ENCODE data around the gene FBXL20.

FBXL20 gene

DNA sequence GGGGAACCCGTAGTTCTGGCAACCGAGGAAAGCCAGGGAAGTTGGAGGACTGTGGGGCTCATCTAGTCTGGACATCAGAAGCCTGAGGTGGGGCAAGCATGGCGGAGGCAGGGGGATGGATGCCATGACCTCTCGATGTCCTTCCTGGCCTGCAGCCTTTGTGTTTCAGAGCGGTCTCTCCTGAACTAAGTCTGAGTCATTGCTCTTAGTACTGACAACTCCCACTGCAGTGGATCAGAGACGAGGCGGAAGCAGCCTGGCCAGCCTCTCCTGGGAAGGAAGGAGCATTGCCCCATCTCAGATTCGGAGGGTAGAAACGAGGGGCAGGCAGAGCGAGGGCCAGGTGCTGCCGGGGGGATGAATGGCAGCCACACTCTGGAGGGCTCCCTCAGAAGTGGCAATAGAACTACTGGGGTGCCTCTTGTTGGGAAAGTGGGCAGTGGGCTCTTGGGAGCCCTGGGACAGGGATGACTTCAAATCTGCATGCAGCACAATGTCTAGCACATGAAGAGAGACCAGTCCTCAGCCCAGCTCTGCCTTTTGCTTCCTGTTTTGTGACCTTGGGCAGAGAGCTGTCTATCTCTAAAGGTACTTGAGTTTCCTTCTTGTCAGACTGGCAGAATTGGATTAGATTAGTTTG is 172.0 kb downstream of the FBXL20 start:
- in situ Hi-C loops (cut with MboI; ENCODE audit: low sequenced_read_pairs): no loop called here

DNA sequence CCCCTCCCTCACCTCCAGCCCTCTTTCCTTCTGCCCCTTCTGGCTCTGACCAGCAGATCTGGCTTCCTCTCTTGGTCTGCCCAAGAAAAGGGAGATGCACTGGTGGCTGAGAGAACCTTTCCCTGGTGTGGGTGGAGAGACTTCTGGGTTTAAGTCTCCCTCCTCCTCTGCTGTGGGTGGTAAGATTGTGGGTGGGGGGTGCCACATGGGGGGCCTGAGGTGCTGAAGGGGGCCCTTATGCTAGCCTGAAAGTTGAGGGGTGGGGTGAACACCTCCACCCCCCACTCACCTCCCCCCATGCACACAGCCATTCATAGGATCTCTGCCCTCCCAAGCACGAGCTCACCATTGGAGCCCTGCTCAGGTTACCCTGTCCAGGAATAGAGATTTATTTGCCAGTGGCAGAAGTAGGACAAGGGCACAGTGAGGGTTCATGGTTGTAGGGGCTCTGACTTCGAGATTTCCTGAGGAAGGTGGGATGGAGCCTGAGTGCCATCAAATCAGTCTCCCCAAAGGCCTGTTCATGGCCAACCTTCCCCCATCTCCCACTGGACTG is 174.0 kb downstream of the FBXL20 start:
- in situ Hi-C loops (cut with MboI; ENCODE audit: low sequenced_read_pairs): no loop called here

DNA sequence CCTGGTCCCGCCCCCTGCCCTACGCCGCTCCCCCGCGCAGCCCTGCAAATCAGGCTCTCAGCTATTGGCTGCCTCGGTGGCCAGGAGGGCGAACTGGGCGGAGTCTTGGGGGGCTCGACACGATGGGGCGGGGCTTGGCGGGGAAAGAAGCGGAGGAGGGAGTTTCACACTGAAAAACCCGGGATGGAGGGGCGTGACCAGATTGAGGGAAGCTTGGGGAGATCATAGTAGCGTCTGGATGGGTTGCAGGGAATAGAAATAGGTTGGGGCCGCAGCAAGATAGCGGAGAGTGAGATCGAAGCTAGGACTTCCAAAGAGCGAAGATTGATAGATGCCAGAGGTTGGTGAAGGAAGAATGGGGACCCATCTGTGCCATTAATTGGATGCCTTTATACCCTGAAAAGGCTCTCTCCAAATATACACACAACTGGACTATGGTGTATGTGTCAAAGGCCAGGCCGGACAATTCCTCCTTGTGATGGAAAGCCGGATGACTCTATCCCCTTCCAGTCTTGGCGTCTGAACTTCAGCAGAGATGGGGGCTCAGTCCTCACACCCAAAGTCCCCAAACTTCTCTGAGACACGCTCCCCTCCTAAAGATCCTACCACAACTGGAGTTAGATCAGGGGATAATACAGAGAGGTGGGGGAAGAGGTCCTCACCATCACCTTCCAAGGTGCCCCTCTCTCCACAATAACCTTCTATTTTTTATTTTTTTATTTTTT is 175.3 kb downstream of the FBXL20 start:
- in situ Hi-C loops (cut with MboI; ENCODE audit: low sequenced_read_pairs): no loop called here

DNA sequence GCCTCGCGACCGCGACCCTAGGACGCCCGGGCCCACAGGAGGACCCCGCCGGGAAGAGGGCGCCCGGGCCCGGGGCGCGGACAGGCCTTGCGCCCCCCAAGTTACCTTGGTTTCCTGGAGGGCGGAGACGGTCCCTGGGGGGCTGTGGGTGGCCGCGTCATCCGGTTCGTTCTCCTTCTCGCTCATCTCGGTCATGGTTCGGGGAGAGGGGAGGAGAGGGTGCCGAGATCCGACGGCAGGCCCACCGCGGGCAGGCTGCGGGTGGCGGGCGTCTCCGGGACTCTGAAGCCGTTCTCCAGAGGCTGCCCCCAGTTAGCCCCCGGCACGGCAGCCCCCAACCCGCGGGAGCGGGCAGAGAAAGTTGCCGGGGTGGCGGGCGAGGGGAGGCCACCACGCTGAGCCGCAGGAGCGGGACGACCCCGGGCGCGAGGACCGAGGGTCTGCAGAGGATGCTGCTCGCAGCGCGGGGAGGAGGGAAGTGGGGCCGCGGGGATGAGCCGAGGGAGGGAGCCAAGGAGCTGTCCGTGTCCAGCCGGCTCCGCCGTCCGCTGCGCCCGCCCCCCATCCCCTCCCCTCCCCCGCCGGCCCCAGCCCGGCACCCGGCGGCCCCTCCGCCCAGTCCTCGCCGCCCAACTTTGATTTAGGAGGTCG is 176.0 kb downstream of the FBXL20 start, which contains the start of gene STAC2:
Gene STAC2 (minus strand): TSS at position 638 of the 651 bp plus-strand sequence. CDS start 443 bp downstream, at position 195.
- in situ Hi-C loops (cut with MboI; ENCODE audit: low sequenced_read_pairs): no loop called here

DNA sequence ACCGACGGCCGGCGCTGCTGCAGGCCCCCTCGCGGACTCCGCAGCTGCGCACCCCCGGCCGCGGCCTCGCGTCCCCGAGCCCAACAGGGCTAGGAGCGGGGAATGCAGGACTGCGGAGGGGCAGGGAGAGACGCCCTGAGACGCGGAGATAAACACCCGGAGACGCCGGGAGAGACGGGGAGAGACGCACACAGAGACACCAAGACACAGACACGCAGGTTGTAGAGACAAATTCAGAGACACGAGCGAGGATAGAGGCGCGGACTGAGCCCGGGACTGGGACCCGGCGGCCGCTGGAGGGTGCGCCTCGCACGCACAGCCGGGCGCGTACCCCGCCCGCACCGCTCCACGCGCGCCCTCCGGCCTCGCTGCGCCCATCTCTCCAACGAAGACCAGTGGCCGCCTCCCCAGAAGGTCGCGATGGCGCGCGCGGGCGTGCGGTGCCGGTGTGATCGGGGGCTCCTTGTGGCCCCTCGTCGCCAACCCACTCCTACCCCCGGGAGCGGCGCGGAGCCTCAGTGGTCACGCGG is 176.6 kb downstream of the FBXL20 start:
- in situ Hi-C loops (cut with MboI; ENCODE audit: low sequenced_read_pairs): no loop called here

DNA sequence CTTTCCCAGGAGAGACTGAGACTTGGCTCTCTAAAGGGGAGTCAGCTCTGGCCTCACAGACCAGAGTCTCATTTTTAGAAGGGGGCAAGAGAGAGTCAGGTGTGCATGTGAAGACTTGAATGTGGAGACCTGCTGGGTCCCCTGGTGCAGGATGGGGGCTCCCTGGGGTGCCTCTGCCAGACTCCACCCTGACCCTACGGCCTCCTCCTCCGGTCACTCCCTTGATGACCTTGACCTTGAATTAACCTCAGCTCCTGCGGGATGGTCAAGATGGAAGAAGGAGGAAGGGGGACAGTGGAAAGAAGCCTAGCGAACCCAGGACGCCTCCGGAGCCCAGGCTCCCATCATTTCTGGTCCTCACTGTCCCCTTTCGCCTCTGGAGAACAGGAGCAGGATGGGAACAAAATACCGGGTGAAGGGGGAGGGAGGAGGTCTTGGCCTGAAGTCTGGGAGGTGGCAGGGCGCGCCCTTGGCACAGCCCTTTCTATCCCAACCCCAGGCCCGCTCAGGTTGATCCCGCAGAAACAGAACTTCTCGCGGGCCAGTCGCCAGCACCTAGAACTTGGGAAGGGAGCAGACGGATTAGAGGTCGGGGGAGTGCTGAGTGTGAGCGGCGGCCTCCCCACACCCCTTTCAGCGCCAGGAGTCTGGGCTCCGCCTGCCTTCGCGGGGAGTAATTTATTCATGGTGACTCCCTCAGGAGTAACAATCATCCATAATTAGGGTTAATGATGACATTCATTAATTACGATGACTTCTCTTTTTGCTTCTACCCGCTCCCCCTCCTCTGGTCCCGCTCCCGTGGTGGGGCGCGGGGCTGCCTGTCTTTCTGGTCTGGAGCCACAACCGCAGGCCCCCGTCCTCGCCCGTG is 177.3 kb downstream of the FBXL20 start:
- in situ Hi-C loops (cut with MboI; ENCODE audit: low sequenced_read_pairs): no loop called here

DNA sequence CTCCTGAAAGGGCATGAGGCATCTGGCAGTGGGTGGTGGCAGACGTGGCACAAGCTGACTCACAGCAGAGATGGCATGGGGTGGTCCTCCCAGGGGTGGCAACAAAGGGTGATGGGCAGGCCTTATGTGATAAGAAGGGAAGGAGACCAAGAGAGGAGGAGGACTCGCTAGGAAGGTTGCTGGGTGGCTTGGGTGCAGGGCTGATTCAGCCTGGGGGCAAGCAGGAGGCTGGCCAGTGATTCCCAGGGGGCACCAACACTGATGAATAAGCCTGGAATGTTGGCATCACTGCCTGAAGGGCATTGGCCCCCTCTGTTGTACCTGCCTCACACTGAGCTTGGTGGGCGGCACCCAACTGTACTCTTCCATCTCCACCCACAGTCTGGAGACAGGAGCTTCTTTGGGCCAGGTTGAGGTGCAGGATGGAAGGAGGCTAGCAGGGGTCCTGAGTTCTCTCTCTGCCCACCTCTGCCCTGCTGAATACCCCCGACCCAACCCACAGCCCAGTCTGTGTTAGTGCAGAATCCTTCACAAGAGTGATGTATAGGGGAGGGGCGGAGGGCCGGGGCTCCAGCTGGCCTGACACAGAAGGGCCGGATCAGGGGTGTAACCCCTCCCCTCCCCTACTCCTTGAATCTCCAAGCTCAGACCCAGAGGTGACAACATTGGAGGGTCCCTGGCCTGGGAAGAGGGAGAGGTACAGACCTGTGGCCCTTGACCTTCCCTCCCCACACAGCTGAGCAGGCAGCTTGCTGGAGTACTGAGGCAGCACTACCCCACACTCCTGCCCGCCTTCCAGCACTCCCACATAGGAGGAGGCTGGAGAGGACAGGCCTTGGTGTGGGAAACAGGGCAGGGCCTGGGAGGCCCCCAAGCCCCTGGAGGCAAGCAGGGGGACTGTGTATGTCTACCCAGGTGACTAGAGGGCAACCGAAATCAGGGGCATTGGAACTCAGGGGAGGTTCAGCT is 178.3 kb downstream of the FBXL20 start:
- in situ Hi-C loops (cut with MboI; ENCODE audit: low sequenced_read_pairs): no loop called here

DNA sequence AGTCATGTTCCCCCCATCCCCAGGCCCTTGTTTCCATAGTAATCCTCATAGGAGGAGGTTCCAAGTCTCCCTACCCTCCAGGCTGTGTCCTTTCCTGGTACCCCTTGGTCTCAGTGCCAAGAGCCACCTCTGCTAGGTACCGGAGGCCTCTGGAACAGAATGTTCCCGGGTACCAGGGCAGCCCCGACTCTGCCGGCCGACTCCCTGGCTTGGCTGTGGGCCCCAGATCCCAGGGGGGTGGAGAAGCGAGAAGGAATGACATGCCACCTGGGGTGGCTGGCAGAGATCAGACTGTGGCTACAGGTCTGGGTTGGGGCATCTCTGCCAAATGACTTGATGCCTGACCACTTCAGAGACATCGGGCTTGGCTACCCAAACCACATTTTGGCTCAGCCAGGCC is 179.3 kb downstream of the FBXL20 start:
- in situ Hi-C loops (cut with MboI; ENCODE audit: low sequenced_read_pairs): no loop called here

DNA sequence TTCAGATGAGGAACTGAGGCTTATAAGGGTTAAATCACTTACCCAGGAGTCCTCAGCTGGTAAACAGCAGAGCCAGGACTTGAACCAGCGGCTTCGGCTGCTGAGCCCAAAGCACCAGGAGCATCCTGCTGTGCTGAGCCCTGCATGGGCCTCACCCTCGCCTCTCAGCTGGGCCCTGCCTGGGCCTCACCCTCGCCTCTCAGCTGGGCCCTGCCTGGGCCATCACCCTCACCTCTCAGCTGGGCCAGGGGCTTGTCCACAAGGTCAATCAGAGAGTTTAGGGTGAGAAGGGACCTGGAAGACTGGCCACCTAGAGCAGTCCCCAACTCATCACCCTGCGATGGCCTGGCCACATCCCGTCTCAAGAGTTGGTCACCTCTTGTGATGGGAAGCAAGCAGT is 179.9 kb downstream of the FBXL20 start:
- in situ Hi-C loops (cut with MboI; ENCODE audit: low sequenced_read_pairs): no loop called here

DNA sequence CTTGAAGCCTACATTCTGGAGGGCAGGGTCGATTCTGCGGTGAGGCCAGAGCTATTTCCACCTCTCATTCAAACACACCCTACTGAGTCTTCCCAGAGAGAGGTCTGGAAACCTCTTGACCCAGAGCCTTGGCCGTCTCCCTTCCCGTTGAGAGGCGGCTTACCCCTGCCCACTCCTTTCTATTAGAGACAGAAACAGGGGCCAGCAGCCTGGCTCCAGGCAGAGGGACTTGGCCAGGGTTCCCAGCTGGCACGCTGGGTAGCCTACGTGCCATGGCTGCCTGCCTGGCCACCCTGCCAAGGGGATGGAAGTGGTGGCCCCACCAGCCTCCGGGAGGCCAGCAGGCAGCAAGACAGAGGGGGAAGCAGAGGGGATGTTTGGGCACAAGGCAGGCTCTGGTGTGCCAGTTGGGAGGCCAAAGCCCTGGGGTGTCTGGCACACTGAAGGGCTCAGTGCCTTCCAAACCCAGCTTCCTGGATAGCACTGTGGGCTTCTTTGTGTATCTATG is 181.7 kb downstream of the FBXL20 start:
- in situ Hi-C loops (cut with MboI; ENCODE audit: low sequenced_read_pairs): no loop called here

DNA sequence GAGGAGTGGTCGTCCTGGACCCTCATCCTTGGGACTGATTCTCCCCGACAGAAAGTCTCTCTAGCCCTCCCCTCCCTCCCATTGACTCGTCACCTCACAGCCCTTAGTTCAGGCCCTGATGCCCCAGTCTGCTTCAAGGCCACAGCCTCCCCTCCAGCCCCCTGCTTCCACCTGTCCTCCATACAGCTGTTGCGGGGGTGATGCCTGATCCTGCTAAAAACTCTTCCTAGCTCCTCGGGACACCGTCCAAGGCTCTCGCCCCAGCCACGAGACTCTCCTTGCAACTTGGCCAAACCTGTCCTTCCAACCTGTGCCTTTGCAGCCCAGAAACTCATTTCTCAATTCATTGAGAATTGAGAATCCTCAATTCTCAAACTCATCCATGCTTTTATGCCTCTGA is 182.5 kb downstream of the FBXL20 start:
- in situ Hi-C loops (cut with MboI; ENCODE audit: low sequenced_read_pairs): no loop called here

DNA sequence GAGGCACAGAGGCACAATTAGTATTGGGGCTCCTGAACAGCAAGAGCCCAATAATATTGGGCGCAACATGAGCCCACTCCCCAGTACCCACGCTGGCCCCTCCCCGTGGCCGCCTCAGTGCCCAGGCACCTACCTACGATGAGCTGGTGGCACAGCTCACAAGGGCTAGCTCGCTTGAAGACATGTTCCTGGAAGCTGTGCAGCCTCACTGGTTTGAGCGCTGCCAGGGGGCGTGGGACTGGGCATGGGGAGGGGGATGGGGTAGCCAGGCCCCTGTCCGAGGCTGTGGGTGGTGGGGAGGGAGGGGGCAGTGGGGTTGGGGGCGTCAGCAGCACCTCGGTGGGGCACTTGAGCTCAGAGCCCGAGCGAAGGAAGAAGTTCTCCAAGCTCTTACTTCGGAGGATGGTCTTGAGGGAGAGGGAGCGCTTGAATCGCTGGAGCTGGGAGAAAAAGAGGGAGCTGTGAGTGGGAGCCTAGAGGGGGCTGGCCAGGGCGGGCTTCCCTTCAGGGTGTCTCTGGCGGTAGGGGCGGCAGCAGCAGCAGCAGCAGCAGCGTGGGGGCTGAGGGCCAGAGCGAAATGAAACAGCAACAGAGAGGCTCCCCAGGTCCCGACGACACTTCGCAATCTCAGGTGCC is 183.6 kb downstream of the FBXL20 start:
- in situ Hi-C loops (cut with MboI; ENCODE audit: low sequenced_read_pairs): no loop called here

DNA sequence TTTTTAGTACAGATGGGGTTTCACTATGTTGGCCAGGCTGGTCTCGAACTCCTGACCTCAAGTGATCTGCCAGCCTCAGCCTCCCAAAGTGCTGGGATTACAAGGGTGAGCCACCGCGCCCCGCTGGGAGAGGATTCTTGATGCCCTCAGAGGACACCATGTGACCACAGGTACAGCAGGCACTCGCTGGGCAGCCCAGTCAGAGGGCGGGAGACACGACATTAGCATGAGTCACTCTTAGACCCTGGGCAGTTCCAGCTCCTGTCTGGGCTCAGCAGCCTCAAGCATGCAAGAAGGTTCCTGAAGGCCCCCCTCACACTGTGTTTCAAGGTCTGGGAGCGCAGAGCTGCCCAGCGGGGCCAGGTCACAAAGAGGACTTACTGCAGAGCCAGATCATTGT is 187.6 kb downstream of the FBXL20 start:
- in situ Hi-C loops (cut with MboI; ENCODE audit: low sequenced_read_pairs): no loop called here

DNA sequence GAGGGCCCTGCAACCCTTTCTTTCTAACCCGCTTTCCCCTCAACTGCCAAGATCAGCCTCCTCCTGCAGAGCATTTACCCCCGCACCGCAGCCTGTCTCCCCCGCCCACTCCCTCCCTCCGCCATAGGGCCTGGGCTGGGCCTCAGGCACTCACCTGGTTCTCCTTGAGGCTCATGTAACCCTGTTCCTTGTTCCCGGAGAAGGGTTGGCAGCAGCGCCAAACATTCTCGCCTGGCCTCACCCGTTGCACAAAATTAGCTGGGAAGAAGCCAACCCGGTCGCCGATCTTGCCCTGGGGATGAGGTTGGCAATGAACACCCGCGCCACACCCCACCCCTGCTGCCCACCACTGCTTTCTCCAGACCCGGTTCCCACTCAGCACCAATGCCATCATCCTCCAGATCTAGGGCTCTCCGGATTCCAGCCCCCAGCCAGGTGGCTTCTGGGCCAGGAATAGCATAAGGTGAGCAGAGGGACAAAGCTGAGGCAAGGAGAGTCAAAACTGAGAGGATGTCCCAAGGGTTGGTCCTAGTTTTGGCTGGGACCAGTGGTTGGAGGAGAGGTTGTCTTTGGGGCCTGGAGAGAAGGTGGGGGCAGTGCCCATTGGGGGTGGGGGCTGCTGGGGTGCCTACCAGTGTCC is 188.5 kb downstream of the FBXL20 start:
- in situ Hi-C loops (cut with MboI; ENCODE audit: low sequenced_read_pairs): no loop called here

DNA sequence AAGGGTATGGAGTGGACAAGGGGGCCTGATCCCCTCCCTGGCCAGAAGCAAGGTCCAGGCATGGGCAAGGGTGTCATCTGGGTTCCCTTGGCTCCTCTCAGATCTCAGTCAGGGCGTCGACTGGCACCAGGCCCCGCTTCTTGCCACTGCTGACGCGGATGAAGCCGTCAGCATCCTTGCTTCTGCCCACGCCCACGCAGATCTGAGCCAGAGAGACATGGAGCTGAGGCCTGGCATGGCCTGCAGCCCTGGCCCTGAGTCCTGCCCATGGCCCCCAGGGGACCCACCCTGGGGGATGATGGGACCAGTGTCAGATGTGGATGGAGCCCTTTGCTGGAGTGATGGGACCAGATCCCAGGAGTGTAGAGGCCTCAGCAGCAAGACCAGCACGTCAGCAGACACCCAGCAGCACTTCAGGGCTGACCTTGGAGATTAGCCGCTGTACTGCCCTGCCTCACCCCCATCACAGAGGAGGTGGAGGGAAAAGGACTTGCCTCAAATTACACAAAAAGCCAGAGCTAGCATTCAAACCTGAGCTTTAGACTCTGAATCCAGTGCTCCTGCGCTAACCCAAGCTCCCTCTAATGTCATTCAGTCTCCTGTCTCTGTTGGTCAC is 189.1 kb downstream of the FBXL20 start:
- in situ Hi-C loops (cut with MboI; ENCODE audit: low sequenced_read_pairs): no loop called here

DNA sequence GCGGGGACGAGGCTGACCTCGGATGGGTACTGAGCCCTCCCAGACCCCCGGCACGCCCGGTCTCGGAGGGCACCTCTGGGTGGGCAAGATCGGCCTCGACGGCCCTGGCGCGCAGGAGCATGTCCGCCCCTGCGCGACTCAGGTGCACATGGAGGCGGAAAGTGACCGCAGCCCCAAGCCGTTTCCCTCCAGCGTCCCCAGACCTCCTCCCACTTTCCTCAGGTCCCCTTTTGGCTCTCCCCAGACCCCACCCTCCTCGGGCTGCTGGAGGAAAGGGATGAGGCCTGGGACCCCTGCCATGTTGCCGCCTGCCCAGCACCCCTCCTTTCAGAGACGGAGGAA is 191.4 kb downstream of the FBXL20 start:
- in situ Hi-C loops (cut with MboI; ENCODE audit: low sequenced_read_pairs): no loop called here

DNA sequence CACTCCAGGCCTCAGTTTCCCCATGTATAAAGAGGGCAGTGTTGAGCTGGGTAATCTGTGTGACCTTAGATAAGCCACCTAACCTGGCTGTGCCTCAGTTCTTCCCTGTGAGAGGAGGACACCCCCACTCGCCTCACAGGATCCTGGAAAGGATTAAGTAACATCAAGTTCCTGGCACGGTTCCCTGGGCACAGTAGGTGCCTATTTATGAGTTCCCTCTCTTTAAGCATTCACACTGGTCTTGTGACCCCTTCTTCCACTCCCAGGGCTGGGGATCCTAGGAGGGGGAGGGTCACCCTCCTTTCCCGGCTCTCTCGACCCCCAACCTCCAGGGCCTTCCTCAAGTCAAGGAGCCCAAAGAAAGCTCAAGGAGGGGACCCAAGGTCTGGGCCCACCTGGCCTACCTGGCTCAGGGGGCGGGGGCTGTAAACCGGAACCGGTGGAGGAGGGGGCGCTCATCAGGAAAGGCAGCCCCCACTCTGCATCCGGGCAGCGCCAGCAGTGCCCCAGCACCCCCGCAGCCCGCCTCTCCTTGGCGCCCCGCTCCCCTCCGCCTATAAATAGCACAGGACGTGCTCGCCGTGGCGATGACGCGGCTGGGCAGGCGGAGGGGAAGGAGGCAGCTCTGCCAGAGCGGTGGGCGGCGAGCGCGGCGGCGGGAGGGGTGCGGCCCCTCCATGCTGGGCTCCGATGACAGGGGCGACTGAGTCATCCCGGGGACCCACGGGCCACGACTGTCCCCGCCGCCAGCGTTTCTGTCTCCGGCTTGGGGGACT is 191.9 kb downstream of the FBXL20 start:
- in situ Hi-C loops (cut with MboI; ENCODE audit: low sequenced_read_pairs): no loop called here

All from HL-60/S4 treated with phorbol 12-myristate 13-acetate at 8.2 ng/mL for 4 days and 3 days (cell line).